K562 (cell line): ENCODE data around the gene LAMTOR1. TPM values are rescaled to one million over a fixed set of nuclear protein-coding genes. Genes with fewer than 3 reads are reported as not detected.

ENCODE experiments used
- ATAC-seq: fragments of 200-7000 bp; cut with Tn5 transposase; 3 replicates; pipeline ENCODE4 v1.9.1; 2020; ENCODE audit warnings: moderate library complexity
- BruUV-seq: library from RNA; stranded (reverse); fragments of 400-500 nt; replicated peaks from 2 replicates; lab custom pipeline; 2021; lab: Mats Ljungman, UMichigan
- CTCF ChIA-PET: fragments of 300-600 bp; formaldehyde crosslinking; extraction: SDS; loops from one replicate; lab custom pipeline; 2021; ENCODE audit warnings: low intra/inter-chr PET ratio; lab: Yijun Ruan, JAX
- POLR2A ChIA-PET: fragments of 300-600, 350-650 bp; sonication (Branson Sonifier 250); formaldehyde crosslinking; extraction: SDS; loops from one replicate; lab custom pipeline; 2021; ENCODE audit warnings: antibody characterized with exemption, inconsistent platforms; lab: Yijun Ruan, JAX
- DNase-seq, 4 experiments: peaks; one replicate each; pipeline versions ENCODE4 v3.0.0 to v3.0.0-alpha.2; 2011 to 2018; ENCODE audit warnings: low spot score in 3 of 4, mixed read lengths in 3 of 4; ENCODE audit errors: extremely low read depth in 1 of 4
- FAIRE-seq: peaks from 2 replicates; lab custom pipeline; 2011; peaks lifted over from hg19 to GRCh38; lab: Jason Lieb, UNC
- H2AFZ ChIP-seq: 2 replicates; pipeline ENCODE4 v1.6.0; 2011; ENCODE audit warnings: low read depth, low read length, control low read depth, inconsistent platforms
- H3K27ac ChIP-seq: fragments of 200-600 bp; 3 replicates; pipeline ENCODE4 v1.8.0; 2011; ENCODE audit warnings: low read depth, mild to moderate bottlenecking, control low read depth, inconsistent platforms, low read length, moderate library complexity, mixed read lengths; ENCODE audit errors: extremely low read depth
- H3K27me3 ChIP-seq, 2 experiments: fragments of 300-600 bp in 1 of 2; 2 replicates in 1 of 2; 3 replicates in 1 of 2; pipeline versions ENCODE4 v1.6.0 to v1.8.0; 2011; ENCODE audit warnings: inconsistent platforms in 2 of 2, low read length in 2 of 2, mild to moderate bottlenecking in 1 of 2, mixed read lengths in 1 of 2, moderate library complexity in 1 of 2; ENCODE audit not compliant: control insufficient read depth in 2 of 2, insufficient read depth in 2 of 2
- H3K36me3 ChIP-seq: fragments of 300-600 bp; 3 replicates; pipeline ENCODE4 v1.8.0; 2011; ENCODE audit warnings: mild to moderate bottlenecking, low read length, inconsistent platforms; ENCODE audit not compliant: control insufficient read depth, insufficient read depth
- H3K4me1 ChIP-seq, 2 experiments: fragments of 200-600 bp in 1 of 2; replicated peaks in 1 of 2; 2 replicates in 1 of 2; 3 replicates in 1 of 2; pipeline versions ENCODE4 v1.5.1 to v1.8.0; 2011; ENCODE audit warnings: inconsistent platforms in 2 of 2, low read length in 2 of 2, mild to moderate bottlenecking in 1 of 2, mixed read lengths in 1 of 2, moderate library complexity in 1 of 2; ENCODE audit not compliant: control insufficient read depth in 2 of 2, insufficient read depth in 2 of 2
- H3K4me2 ChIP-seq: 2 replicates; pipeline ENCODE4 v1.6.1; 2011; ENCODE audit warnings: low read length, control low read depth, inconsistent platforms, mixed read lengths; ENCODE audit not compliant: insufficient read depth
- H3K4me3 ChIP-seq: fragments of 200-600 bp; sonication (generic), shearing (Covaris generic); 2 replicates; pipeline ENCODE4 v1.5.1; 2016; ENCODE audit warnings: control low read depth, inconsistent platforms
- H3K79me2 ChIP-seq: fragments of 200-600 bp; 3 replicates; pipeline ENCODE4 v1.8.0; 2011; ENCODE audit warnings: low read length, inconsistent platforms; ENCODE audit not compliant: control insufficient read depth, insufficient read depth
- H3K9ac ChIP-seq, 2 experiments: 2 replicates each; pipeline versions ENCODE4 v1.6.0 to v1.6.1; 2011; ENCODE audit warnings: low read depth in 2 of 2, low read length in 2 of 2, control low read depth in 1 of 2, inconsistent platforms in 1 of 2, mild to moderate bottlenecking in 1 of 2, mixed read lengths in 1 of 2; ENCODE audit not compliant: insufficient read depth in 1 of 2
- H3K9me1 ChIP-seq: one replicate; pipeline ENCODE4 v1.6.0; 2011; ENCODE audit warnings: inconsistent platforms, mild to moderate bottlenecking, low read length, moderate library complexity; ENCODE audit not compliant: control insufficient read depth, insufficient read depth
- H3K9me3 ChIP-seq: replicated peaks from 2 replicates; pipeline ENCODE4 v1.5.1; 2011; ENCODE audit warnings: low read depth, low read length, inconsistent platforms; ENCODE audit not compliant: control insufficient read depth, insufficient read depth
- H4K20me1 ChIP-seq: replicated peaks from 2 replicates; pipeline ENCODE4 v1.6.1; 2011; ENCODE audit warnings: low read length, inconsistent platforms, mixed read lengths; ENCODE audit not compliant: control insufficient read depth, insufficient read depth
- EGR1 ChIP-seq: fragments of 450-650 bp; conservative IDR thresholded peaks from 2 replicates; pipeline ENCODE4 v1.6.1; 2017; ENCODE audit warnings: mild to moderate bottlenecking
- JUND ChIP-seq, 2 experiments: IDR thresholded peaks; 2 replicates in 1 of 2; 3 replicates in 1 of 2; pipeline ENCODE4 v1.6.1; 2011; ENCODE audit warnings: borderline replicate concordance in 2 of 2, low read depth in 2 of 2, low read length in 2 of 2, improper control_type of control experiment in 1 of 2, missing biosample characterization in 1 of 2, missing genetic modification characterization in 1 of 2, missing genetic modification reagents in 1 of 2
- NONO ChIP-seq, 2 experiments: fragments of 200-400 bp in 1 of 2; fragments of 450-650 bp in 1 of 2; formaldehyde crosslinking in 1 of 2; IDR thresholded peaks; 2 replicates each; pipeline ENCODE4 v1.6.1; 2017; ENCODE audit warnings: low read depth in 2 of 2, mild to moderate bottlenecking in 2 of 2, moderate library complexity in 2 of 2, low read length in 1 of 2
- POLR2G ChIP-seq: fragments of 200-400 bp; formaldehyde crosslinking; IDR thresholded peaks from 2 replicates; pipeline ENCODE4 v1.6.1; 2017; ENCODE audit warnings: low read depth, mild to moderate bottlenecking, antibody characterized with exemption, low read length, moderate library complexity
- SIX5 ChIP-seq, 2 experiments: IDR thresholded peaks; 2 replicates each; pipeline ENCODE4 v1.6.1; 2011; ENCODE audit warnings: low read length in 2 of 2, borderline replicate concordance in 1 of 2, low read depth in 1 of 2, mild to moderate bottlenecking in 1 of 2, moderate library complexity in 1 of 2; ENCODE audit not compliant: insufficient read depth in 1 of 2
- U2AF2 ChIP-seq: fragments of 200-400 bp; formaldehyde crosslinking; optimal IDR thresholded peaks from 2 replicates; pipeline ENCODE3; 2017; ENCODE audit warnings: low read depth, mild to moderate bottlenecking, low read length
- ZNF224 ChIP-seq: sonication (generic); formaldehyde crosslinking; IDR thresholded peaks from 2 replicates; pipeline ENCODE4 v1.8.0; 2022; ENCODE audit warnings: mild to moderate bottlenecking, missing genetic modification reagents
- ZNF584 ChIP-seq: fragments of 200-800 bp; sonication (Bioruptor generic); IDR thresholded peaks from 2 replicates; pipeline ENCODE4 v1.6.1; 2016; ENCODE audit warnings: low read depth, mild to moderate bottlenecking, missing genetic modification characterization, missing compliant biosample characterization
- WGBS: fragments of 100-300 bp; shearing (Covaris generic); methylation state at CpG from one replicate; pipeline ENCODE4 v1.1.6; 2016; ENCODE audit warnings: low coverage, mixed read lengths; ENCODE audit not compliant: insufficient coverage; ENCODE audit errors: missing lambda C conversion rate; 5-methylcytosine and 5-hydroxymethylcytosine counted together
- in situ Hi-C: fragments of 300-500 bp; cut with MboI; formaldehyde crosslinking; loops from 4 replicates; pipeline ENCODE4 v1.15.0; 2018; ENCODE audit warnings: inconsistent platforms, mixed read lengths
- intact Hi-C: fragments of 100-400 bp; cut with micrococcal nuclease; formaldehyde crosslinking; loops from 2 replicates; pipeline ENCODE4 v1.14.2; 2022
- polyA plus RNA-seq, 8 experiments: library from polyadenylated mRNA; depleted of rRNA in 4 of 8; stranded (reverse) in 5 of 8; unstranded in 3 of 8; fragments of >200 nt; fragmentation: Nextera tagmentation in 2 of 8; fragmentation: Illumina TruSeq in 1 of 8; extraction: Ambion mirVana in 2 of 8; extraction: Trizol in 1 of 8; gene quantifications; 2 replicates each; pipeline versions ENCODE4 v1.2.1 to v1.2.3, GENCODE V29; 2011 to 2014; ENCODE audit warnings: inconsistent platforms in 1 of 8, missing spikeins in 1 of 8
- total RNA-seq, 7 experiments: library from RNA; depleted of rRNA in 6 of 7; stranded (reverse); fragments of >200 nt in 6 of 7; fragmentation: Illumina TruSeq in 2 of 7; extraction: Trizol in 2 of 7; gene quantifications; 2 replicates each; pipeline versions ENCODE4 v1.2.1 to v1.2.3, GENCODE V29; 2011 to 2021; ENCODE audit warnings: low replicate concordance in 1 of 7
- TF ChIP-seq, protein P1 (sequence below): sonication (generic); formaldehyde crosslinking; IDR thresholded peaks from 2 replicates; pipeline ENCODE4 v1.8.0; 2022; ENCODE audit warnings: mild to moderate bottlenecking, missing genetic modification reagents
- TF ChIP-seq, protein P2 (sequence below), 2 experiments: fragments of 450-650 bp; IDR thresholded peaks; 2 replicates each; pipeline ENCODE4 v1.6.1; 2016
- TF ChIP-seq, protein P3 (sequence below): fragments of 250-450 bp; sonication (Bioruptor Pico); IDR thresholded peaks from 2 replicates; pipeline ENCODE4 v1.4.0; 2020; ENCODE audit warnings: mild to moderate bottlenecking, moderate library complexity

LAMTOR1 gene
- total and polyA plus RNA-seq, 9 of the 15 experiments (the other 6 are each of a cell fraction or from before 2014, with no cell fraction given), result 62.6 to 104 (median 85.3) TPM

DNA sequence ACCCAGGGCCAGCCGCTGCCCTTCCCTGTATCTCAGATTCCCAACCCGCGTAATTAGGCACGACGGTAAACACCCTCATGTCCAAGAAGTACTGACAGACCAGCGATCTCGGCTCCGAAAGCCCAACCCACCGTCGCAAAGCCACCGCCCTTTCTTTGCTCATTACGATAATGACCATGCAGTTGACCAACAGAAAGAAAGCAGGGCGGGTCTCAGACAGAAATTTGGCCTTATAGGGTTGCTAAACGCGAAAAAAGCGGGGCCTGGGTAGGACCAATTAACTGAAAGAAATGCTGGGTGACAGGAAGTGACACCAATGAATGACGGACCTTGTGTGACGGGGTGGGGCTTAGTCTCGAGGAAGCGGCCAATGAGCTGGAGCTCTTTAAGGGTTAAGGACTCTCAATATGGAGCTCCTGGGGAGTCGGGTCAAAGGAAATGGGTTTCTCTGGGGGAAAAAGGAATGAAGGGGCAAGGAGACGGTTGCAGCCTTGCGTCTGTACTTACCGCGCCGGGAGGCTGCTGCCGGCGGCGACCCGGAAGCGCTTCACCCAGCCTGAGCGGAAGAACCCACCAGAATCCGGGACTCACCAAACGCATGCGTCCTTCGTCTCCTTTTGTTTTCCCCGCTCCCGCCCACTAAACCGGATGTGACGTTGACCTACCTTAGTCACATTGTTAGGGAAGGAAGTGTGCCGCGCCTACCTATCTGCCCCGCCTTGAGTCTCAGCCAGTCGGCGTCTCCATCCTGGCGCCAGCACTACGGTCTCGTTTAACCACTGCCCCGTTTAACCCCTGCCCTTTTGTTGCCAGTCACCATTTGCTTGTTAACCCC, 9.3 kb upstream of the LAMTOR1 start, which contains the start of gene ANAPC15 (continued):
- TF ChIP-seq U2AF2 (no peak), EGR1 (peak; percentile 80), JUND (IDR thresholded peaks at IDR 0.05; ENCODE audit: borderline replicate concordance, low read depth, low read length) (peak; percentile 67), JUND (tag; IDR thresholded peaks at IDR 0.05; ENCODE audit: borderline replicate concordance, low read depth, low read length) (peak; percentile 27; the same call in 1 of the 3 replicates), POLR2G (peak; percentile 86)
- TF ChIP-seq, protein P1, sequence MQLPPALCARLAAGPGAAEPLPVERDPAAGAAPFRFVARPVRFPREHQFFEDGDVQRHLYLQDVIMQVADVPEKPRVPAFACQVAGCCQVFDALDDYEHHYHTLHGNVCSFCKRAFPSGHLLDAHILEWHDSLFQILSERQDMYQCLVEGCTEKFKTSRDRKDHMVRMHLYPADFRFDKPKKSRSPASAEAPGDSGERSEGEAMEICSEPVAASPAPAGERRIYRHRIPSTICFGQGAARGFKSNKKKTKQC (CRISPR knock-in tag), result 0 out of 2 replicates have a peak, but pooled peaks have one; percentile 38

DNA sequence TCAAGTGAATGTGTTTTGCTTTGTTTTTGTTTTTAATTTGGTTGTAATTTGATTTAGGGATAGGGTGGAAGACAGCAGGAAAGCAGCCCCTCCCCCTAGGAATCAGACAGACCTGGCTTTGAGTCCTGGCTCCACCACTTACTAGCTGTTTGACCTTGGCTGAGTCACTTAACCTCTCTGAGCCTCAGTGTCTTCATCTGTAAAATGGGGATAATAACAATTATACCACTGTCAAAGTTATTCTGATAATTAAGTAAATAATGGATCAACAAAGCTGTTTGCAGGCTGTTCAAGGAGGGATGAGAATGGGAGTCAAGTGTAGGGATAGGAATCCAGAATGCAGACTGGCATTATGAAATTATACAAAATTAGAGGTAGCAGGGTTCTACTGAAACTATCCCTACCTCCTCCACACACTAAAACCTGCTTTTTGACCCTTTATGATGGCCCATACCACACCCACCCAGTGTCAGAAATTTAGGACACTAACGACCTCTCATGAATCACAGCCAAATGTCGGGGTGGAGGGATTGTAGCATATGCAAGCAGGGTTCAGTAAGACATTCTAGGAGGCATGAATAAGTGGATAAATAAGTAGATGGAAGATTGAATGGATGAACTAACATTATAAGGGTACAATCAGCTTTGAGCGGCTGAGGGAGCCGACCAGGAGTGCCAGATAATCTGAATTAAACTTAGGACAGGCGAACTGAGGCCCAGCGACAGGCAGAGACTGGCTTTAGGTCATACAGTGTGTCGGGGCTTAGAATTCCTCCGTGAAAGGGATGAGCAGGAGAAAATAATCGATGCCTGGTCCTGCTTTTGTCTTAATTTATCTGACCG, 8.4 kb upstream of the LAMTOR1 start:
- FAIRE-seq, result peak; percentile 26
- H3K9me1 ChIP-seq, result no peaks in the 10 kb centered on the region
- POLR2A ChIA-PET, result interaction anchor here (0.6 to 2.5 kb wide), 13 partner anchors 9 to 325 kb away, joined by 3 to 14 read pairs (median 4); partner anchors contain the start of genes RNF121 and XNDC1N
- no peak for TF ChIP-seq JUND (IDR thresholded peaks at IDR 0.05; ENCODE audit: borderline replicate concordance, low read depth, low read length)
- peak; percentile 49; the same call in 1 of the 3 replicates for TF ChIP-seq JUND (tag; IDR thresholded peaks at IDR 0.05; ENCODE audit: borderline replicate concordance, low read depth, low read length)
- TF ChIP-seq, protein P2, sequence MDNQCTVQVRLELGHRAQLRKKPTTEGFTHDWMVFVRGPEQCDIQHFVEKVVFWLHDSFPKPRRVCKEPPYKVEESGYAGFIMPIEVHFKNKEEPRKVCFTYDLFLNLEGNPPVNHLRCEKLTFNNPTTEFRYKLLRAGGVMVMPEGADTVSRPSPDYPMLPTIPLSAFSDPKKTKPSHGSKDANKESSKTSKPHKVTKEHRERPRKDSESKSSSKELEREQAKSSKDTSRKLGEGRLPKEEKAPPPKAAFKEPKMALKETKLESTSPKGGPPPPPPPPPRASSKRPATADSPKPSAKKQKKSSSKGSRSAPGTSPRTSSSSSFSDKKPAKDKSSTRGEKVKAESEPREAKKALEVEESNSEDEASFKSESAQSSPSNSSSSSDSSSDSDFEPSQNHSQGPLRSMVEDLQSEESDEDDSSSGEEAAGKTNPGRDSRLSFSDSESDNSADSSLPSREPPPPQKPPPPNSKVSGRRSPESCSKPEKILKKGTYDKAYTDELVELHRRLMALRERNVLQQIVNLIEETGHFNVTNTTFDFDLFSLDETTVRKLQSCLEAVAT (IDR thresholded peaks at IDR 0.05), result peak in 1 of 2 experiments; percentile 87; a peak in 2 of 4 replicates
- TF ChIP-seq NONO (IDR thresholded peaks at IDR 0.05; ENCODE audit: low read depth in 2 of 2, low read length in 1 of 2), result 0 out of 4 replicates have a peak, but pooled peaks of 1 of the 2 experiments have one; percentile 20
- no peak for TF ChIP-seq ZNF584 (CRISPR knock-in tag)
- TF ChIP-seq SIX5 (IDR thresholded peaks at IDR 0.05; ENCODE audit: borderline replicate concordance in 1 of 2, insufficient read depth in 1 of 2, low read depth in 1 of 2, low read length in 2 of 2), result no peak
- no peak for TF ChIP-seq ZNF224 (CRISPR knock-in tag)
- TF ChIP-seq, protein P3, sequence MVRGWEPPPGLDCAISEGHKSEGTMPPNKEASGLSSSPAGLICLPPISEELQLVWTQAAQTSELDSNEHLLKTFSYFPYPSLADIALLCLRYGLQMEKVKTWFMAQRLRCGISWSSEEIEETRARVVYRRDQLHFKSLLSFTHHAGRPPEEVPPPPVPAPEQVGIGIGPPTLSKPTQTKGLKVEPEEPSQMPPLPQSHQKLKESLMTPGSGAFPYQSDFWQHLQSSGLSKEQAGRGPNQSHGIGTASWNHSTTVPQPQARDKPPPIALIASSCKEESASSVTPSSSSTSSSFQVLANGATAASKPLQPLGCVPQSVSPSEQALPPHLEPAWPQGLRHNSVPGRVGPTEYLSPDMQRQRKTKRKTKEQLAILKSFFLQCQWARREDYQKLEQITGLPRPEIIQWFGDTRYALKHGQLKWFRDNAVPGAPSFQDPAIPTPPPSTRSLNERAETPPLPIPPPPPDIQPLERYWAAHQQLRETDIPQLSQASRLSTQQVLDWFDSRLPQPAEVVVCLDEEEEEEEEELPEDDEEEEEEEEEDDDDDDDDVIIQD, result no peak

More for the DNA sequence above, 8.4 kb upstream of the LAMTOR1 start:
- under 1% methylated on average over 10 of the region's 10 CpGs for WGBS
- H3K27ac ChIP-seq, result peak overlapping the region; percentile 97
- ATAC-seq (no peak; the same call in 2 of the 3 replicates), DNase-seq (no peak)
- intact Hi-C loops (loop anchor here (1.0 kb wide), 1 partner anchor 31 kb away; the partner anchor contains the start of genes LRRC51 and NUMA1), in situ Hi-C loops (no loop called here)
- TSS peak; percentile 82 for BruUV-seq
- peak overlapping the region; percentile 53 for H2AFZ ChIP-seq
- H4K20me1 ChIP-seq, result no peaks in the 10 kb centered on the region
- CTCF ChIA-PET, result no interaction called here
- H3K4me3 ChIP-seq, result peak overlapping the region; percentile 53
- H3K79me2 ChIP-seq, result peaks cover 3% of the 10 kb centered on the region; the same call in 1 of the 3 replicates
- H3K36me3 ChIP-seq, result peaks cover 17% of the 10 kb centered on the region; the same call in 2 of the 3 replicates
- peak overlapping the region; percentile 87 to 95 for H3K9ac ChIP-seq
- H3K9me3 ChIP-seq, result no peaks in the 10 kb centered on the region
- peak overlapping the region; percentile 96 for H3K4me2 ChIP-seq
- H3K4me1 ChIP-seq, result peaks cover 0 to 24% of the 10 kb centered on the region in 2 experiments
- no peaks in the 10 kb centered on the region for H3K27me3 ChIP-seq
